ENCODE measurements around the gene ZNRF1.
A peak's percentile ranks its signal among the peaks of the same experiment; 100 is the strongest.
"Not testable (repeated sequence)": the region's sequence is repeated elsewhere in the genome, so short reads cannot be mapped to it uniquely, and the experiment has no call there.

DNA sequence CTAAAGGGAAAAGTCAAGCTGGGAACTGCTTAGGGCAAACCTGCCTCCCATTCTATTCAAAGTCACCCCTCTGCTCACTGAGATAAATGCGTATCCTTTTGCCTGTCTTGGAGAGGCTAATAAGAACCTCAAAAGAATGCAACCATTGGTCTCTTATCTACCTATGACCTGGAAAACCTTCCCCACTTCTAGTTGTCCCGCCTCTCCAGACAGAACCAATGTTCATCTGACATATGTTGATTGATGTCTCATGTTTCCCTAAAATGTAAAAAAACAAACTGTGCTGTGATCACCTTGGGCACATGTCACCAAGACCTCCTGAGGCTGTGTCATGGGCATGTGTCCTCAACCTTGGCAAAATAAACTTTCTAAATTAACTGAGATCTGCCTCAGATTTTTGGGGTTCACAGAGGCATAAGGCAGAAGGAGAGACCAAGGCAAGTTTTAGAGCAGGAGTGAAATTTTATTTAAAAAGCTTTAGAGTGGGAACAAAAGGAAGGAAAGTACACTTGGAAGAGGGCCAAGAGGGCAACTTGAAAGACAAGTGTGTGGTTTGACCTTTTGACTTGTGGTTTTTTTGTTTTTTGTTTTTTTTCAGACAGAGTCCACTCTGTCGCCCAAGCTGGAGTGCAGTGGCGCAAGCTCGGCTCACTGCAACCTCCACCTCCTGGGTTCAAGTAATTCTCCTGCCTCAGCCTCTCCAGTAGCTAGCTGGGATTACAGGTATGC lies 130.8 kb downstream of the ZNRF1 start:
- TF ChIP-seq, protein P1, sequence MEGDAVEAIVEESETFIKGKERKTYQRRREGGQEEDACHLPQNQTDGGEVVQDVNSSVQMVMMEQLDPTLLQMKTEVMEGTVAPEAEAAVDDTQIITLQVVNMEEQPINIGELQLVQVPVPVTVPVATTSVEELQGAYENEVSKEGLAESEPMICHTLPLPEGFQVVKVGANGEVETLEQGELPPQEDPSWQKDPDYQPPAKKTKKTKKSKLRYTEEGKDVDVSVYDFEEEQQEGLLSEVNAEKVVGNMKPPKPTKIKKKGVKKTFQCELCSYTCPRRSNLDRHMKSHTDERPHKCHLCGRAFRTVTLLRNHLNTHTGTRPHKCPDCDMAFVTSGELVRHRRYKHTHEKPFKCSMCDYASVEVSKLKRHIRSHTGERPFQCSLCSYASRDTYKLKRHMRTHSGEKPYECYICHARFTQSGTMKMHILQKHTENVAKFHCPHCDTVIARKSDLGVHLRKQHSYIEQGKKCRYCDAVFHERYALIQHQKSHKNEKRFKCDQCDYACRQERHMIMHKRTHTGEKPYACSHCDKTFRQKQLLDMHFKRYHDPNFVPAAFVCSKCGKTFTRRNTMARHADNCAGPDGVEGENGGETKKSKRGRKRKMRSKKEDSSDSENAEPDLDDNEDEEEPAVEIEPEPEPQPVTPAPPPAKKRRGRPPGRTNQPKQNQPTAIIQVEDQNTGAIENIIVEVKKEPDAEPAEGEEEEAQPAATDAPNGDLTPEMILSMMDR (IDR thresholded peaks at IDR 0.05; ENCODE audit: low read depth, low read length, missing input control), result not testable (repeated sequence)
- TF ChIP-seq TAF1 (conservative IDR thresholded peaks at IDR 0.05); JUND (IDR thresholded peaks at IDR 0.05); YY1 (IDR thresholded peaks at IDR 0.05); SP1 (IDR thresholded peaks at IDR 0.05): not testable (repeated sequence)
- TF ChIP-seq HNF4A (conservative IDR thresholded peaks at IDR 0.05), result peak; percentile 38 to 39
